Measurements from ENCODE around the gene POLR3B. TPM values are rescaled to one million over a fixed set of nuclear protein-coding genes. Genes with fewer than 3 reads are reported as not detected.

Gene POLR3B
- total and polyA plus RNA-seq, 4 donors = 5.4 to 12.2 (median 7.0) TPM

GRCh38 chr12:106386813-106387535, 29.4 kb downstream of the POLR3B start:
- H3K4me1 ChIP-seq (ENCODE audit: control insufficient read depth in 4 of 4, insufficient read depth in 4 of 4, low read length in 3 of 4) = peaks cover 0 to 2% (median 0%) of the 10 kb centered on the region in 4 donors
- H3K9ac ChIP-seq (ENCODE audit: low read depth in 1 of 2, low read length in 2 of 2) = no peak overlapping the region
- H3K4me3 ChIP-seq (ENCODE audit: low read depth in 1 of 3, low read length in 3 of 3) = no peak overlapping the region
- WGBS = 96% methylated on average over 5 of the region's 5 CpGs
- no peak for TF ChIP-seq GABPA (IDR thresholded peaks at IDR 0.05 in 1 of 2, conservative IDR thresholded peaks at IDR 0.05 in 1 of 2)
- TF ChIP-seq FOXA2 (IDR thresholded peaks at IDR 0.05) = no peak
- TF ChIP-seq FOXA1 (IDR thresholded peaks at IDR 0.05) = no peak
- no peak for TF ChIP-seq ATF3 (IDR thresholded peaks at IDR 0.05)
- no peak for TF ChIP-seq NR2F2 (IDR thresholded peaks at IDR 0.05)
- no peak for TF ChIP-seq HNF4A (conservative IDR thresholded peaks at IDR 0.05)
- no peak for TF ChIP-seq HNF4G (IDR thresholded peaks at IDR 0.05)
- TF ChIP-seq TAF1 (conservative IDR thresholded peaks at IDR 0.05) = no peak
- TF ChIP-seq JUND (IDR thresholded peaks at IDR 0.05) = no peak
- no peak for TF ChIP-seq MAX (IDR thresholded peaks at IDR 0.05)
- TF ChIP-seq YY1 (IDR thresholded peaks at IDR 0.05) = no peak
- TF ChIP-seq RAD21 (IDR thresholded peaks at IDR 0.05) = no peak
- no peak for TF ChIP-seq SP1 (IDR thresholded peaks at IDR 0.05)
- no peak for TF ChIP-seq REST (IDR thresholded peaks at IDR 0.05)
- H3K27me3 ChIP-seq (ENCODE audit: control insufficient read depth in 4 of 4, insufficient read depth in 4 of 4, low read length in 3 of 4) = no peaks in the 10 kb centered on the region
- H3K9me3 ChIP-seq (ENCODE audit: control insufficient read depth in 4 of 4, low read length in 3 of 4) = no peaks in the 10 kb centered on the region
- H3K36me3 ChIP-seq (ENCODE audit: control insufficient read depth in 4 of 4, insufficient read depth in 3 of 4, low read depth in 1 of 4, low read length in 3 of 4) = peaks cover 0 to 15% (median 8%) of the 10 kb centered on the region in 4 donors
- no peak for DNase-seq (ENCODE audit: low spot score)
- no peak overlapping the region for H3K27ac ChIP-seq (ENCODE audit: low read depth in 1 of 2, low read length in 2 of 2)

- no peak overlapping the region for H3K9ac ChIP-seq (ENCODE audit: low read depth in 1 of 2, low read length in 2 of 2)
- H3K27ac ChIP-seq (ENCODE audit: low read depth in 1 of 2, low read length in 2 of 2) = no peak overlapping the region
- H3K4me1 ChIP-seq (ENCODE audit: control insufficient read depth in 4 of 4, insufficient read depth in 4 of 4, low read length in 3 of 4) = peaks cover 0 to 2% (median 0%) of the 10 kb centered on the region in 4 donors
- no peak overlapping the region for H3K4me3 ChIP-seq (ENCODE audit: low read depth in 1 of 3, low read length in 3 of 3)
- TF ChIP-seq FOXA2 (IDR thresholded peaks at IDR 0.05) = no peak
- no peak for TF ChIP-seq GABPA (IDR thresholded peaks at IDR 0.05 in 1 of 2, conservative IDR thresholded peaks at IDR 0.05 in 1 of 2)
- no peak for TF ChIP-seq SP1 (IDR thresholded peaks at IDR 0.05)
- no peak for TF ChIP-seq RXRA (IDR thresholded peaks at IDR 0.05)
- no peak for TF ChIP-seq MAX (IDR thresholded peaks at IDR 0.05)
- TF ChIP-seq NR2F2 (IDR thresholded peaks at IDR 0.05) = no peak
- no peak for TF ChIP-seq HNF4A (conservative IDR thresholded peaks at IDR 0.05)
- TF ChIP-seq RAD21 (IDR thresholded peaks at IDR 0.05) = no peak
- TF ChIP-seq REST (IDR thresholded peaks at IDR 0.05) = no peak
- no peak for TF ChIP-seq ZBTB33 (IDR thresholded peaks at IDR 0.05)
- TF ChIP-seq CTCF (IDR thresholded peaks at IDR 0.05; ENCODE audit: low read depth, low read length, missing input control) = no peak
- no peak for TF ChIP-seq TAF1 (conservative IDR thresholded peaks at IDR 0.05)
- no peak for DNase-seq (ENCODE audit: low spot score)
- no peaks in the 10 kb centered on the region for H3K9me3 ChIP-seq (ENCODE audit: control insufficient read depth in 4 of 4, low read length in 3 of 4)
- 94% methylated on average over 1 of the region's 1 CpG for WGBS
- H3K27me3 ChIP-seq (ENCODE audit: control insufficient read depth in 4 of 4, insufficient read depth in 4 of 4, low read length in 3 of 4) = no peaks in the 10 kb centered on the region
- peaks cover 2 to 10% (median 5%) of the 10 kb centered on the region in 4 donors for H3K36me3 ChIP-seq (ENCODE audit: control insufficient read depth in 4 of 4, insufficient read depth in 3 of 4, low read depth in 1 of 4, low read length in 3 of 4)
Measured at GRCh38 chr12:106387848-106388377, 30.4 kb downstream of the POLR3B start.

Measured in liver (tissue), 9 donors.